ENCODE results near the gene PNPLA6.
"Not testable (repeated sequence)": the region's sequence is repeated elsewhere in the genome, so short reads cannot be mapped to it uniquely, and the experiment has no call there.

The PNPLA6 gene

DNA sequence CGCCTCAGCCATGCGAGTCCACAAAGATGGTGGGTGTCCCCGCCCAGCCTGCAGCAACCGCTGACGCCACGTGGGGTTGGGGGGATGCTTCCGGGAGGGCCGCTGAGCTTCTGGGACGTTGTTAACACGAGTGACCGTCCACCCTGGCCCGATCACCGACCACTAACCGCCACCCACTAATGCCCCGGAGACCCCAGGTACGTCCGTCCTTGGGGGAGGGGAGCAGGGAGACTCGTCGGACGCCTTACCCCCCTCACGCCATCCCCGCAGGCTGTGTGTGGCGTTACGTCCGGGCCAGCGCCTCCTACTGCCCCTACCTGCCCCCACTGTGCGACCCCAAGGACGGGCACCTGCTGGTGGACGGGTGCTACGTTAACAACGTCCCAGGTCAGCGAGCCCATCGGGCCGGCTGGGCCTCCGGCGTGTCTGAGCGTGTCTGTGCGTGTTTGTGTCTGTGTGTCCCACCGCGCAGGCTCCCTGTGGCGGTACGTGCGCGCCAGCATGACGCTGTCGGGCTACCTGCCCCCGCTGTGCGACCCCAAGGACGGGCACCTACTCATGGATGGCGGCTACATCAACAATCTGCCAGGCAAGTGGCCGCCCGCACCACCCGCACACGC is 21.3 kb downstream of the PNPLA6 start:
- DNase-seq (ENCODE audit: low spot score): no peak

DNA sequence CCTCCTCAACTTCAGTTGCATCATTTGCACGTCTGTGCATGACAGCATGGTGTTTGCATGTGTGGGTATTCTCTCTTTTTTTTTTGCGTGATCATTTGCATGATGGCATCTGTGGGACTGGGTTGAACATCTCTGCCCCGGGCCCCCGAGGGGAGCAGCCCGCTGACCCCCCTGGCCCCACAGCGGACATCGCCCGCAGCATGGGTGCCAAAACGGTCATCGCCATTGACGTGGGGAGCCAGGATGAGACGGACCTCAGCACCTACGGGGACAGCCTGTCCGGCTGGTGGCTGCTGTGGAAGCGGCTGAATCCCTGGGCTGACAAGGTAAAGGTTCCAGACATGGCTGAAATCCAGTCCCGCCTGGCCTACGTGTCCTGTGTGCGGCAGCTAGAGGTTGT is 23.1 kb downstream of the PNPLA6 start:
- DNase-seq (ENCODE audit: low spot score): no peak

DNA sequence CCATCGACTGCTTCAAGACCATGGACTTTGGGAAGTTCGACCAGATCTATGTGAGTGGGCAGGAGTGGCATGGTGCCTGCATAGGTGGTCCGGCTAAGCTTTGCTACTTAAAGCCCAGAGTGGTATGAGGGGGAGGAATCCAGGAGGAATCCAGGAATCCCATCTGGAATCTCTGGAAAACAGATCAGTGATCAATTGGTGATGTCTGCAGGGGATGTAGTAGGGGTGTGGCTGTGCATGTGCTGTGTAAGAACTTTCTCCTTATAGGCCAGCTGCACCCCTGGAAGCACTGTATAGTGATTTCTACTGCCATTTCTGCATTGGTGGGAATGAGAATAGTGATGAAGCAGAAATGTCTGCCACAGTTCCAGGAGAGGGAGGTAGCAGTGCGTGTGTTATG is 23.6 kb downstream of the PNPLA6 start:
- no peak for DNase-seq (ENCODE audit: low spot score)

DNA sequence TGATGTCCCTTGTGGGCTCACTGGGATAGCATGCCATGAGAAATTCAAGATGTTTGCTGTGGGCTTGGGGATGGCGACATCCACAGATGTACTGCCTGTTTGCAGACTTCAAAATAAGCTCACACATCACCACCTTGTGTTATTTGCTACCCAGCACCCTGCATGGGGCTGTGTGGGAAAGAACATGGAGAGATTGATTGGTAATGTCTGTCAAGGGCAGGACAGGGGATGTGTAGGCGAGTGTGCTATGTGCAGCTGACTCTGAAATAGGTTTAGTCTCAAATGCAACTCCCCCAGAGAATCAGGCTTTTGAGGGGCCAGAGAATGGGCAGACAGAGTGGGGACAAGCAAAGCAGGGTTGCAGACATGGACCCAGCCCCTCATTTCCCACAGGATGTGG is 24.7 kb downstream of the PNPLA6 start:
- no peak for DNase-seq (ENCODE audit: low spot score)

DNA sequence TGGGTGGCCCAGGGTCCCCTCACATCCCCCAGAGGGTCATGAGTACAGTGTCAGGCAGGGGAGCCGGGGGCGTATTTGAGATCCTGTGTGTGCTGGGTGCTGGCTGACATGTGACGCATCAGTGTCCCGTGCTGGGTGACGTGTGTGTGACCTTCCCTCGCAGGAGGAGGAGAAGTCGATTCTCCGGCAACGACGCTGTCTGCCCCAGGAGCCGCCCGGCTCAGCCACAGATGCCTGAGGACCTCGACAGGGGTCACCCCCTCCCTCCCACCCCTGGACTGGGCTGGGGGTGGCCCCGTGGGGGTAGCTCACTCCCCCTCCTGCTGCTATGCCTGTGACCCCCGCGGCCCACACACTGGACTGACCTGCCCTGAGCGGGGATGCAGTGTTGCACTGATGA is 25.8 kb downstream of the PNPLA6 start:
- no peak for DNase-seq (ENCODE audit: low spot score)

DNA sequence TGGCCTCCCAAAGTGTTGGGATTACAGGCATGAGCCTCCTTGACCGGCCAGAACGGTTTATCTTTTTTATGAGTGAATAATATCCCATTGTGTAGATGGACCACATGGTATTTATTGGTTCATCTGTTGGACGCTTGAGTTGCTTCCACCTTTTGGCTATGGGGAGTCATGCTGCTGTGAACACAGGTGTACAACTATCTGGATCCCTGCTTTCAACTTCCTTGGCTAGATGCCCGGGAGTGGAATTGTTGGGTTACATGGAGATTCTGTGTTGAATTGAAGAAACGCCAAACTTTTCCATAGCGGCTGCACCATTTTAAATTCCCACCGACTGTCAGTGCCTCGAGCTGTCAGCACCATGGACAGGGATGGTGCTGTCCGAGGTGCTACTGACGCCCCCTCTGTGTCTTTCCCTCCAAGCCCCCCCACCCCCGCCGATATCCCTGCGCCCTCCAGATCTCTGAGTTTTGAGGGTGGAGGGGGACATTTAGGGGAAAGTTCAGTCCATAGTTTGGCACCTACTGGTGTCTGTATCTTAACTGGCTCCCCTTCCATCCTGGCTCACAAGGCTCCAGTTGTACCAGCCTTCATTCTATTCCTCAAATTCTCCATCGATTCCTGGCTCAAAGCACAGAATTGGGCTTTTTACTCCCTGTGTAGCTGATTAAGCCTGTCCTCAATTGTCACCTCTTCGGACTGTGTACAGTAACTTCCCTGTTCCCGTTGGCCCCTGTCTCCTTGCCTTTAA is 27.3 kb downstream of the PNPLA6 start:
- DNase-seq (ENCODE audit: low spot score): no peak

DNA sequence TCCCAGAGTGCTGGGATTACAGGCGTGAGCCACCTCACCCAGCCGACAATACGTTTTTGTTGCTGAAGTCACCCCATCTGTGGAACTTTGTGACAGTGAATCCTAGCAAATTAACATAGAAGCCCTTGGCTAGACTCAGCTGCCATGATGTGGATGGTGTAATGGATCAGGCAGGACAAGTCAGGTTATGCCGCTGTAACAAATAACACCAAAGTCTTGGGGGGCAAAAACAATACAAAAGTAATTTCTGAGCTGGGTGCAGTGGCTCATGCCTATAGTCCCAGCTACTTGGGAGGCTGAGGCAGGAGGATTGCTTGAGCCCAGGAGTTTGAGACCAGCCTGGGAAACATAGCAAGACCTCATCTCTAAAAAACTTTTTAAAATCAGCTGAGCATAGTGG is 29.3 kb downstream of the PNPLA6 start:
- DNase-seq (ENCODE audit: low spot score): no peak

DNA sequence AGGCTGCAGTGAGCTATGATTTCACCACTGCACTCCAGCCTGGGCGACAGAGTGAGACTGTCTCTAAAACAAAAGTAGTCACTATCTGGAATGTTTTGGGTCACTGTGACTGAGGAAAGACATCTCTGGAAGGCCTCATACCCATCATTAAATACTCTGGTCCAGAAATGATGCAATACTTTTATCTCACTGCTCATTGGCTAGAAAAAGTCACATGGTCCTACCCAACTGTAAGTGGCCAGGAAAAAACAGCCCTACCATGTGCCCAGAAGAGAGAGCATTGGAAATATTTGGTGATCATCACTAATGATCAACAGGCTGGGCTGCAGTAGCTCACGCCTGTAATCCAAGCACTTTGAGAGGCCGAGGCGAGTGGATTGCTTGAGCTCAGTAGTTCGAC is 29.8 kb downstream of the PNPLA6 start:
- DNase-seq (ENCODE audit: low spot score): no peak

DNA sequence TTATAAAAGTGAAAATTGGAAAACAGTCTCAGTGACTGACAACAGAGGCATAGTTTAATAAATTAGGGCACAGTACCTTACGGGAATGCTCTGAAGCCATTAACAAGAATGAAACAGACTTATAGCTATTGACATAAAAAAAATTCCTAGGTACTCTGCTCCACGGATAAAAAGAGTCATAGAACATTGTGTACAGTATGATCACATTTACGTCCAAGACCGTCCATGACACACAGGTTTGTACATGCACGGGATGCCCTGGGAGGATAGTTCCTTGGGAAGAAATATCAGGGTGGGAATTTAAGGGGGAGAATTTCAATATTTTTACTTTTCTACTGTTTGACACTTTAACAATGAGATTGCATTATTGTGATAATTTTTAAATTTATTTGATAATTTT is 35.2 kb downstream of the PNPLA6 start:
- DNase-seq (ENCODE audit: low spot score): no peak

DNA sequence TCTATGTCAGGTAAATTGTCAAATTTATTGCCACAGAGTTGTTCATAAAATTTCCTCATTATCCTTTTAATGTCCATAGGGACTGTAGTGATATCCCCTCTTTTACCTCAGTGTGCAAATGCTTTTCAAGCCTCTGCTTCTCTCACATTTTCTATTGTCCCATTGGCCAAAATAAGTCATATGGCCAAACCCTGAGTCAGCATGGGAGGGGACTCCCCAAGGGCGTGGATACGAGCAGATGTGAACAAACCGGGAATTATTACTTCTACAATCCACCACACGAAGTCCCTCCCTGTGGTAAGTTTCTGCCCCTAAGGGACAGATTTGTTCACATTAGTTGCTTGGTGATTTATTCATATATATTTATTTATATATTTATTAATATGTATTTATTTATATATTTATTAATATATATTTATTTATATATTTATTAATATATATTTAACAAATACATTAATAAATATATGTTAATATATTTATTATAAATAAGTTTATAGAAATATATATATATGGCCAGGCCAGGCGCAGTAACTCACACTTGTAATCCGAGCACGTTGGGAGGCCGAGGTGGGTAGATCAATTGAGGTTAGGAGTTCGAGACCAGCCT is 40.0 kb downstream of the PNPLA6 start:
- peak; percentile 51 for DNase-seq (ENCODE audit: low spot score)

DNA sequence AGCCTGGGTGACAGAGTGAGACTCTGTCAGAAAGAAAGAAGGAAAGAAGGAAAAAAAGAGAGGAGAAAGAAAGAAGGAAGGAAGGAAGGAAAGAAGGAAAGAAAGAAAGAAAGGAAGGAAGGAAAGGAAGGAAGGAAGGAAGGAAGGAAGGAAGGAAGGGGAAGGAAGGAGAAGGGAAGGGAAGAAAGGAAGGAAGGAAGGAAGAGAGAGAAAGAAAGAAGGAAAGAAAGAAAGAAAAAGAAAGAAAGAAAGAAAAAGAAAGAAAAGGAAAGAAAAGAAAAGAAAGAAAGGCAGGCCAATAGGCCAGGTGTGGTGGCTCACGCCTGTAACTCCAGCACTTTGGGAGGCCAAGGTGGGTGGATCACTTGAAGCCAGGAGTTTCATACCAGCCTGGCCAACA is 41.9 kb downstream of the PNPLA6 start:
- DNase-seq (ENCODE audit: low spot score): not testable (repeated sequence)

DNA sequence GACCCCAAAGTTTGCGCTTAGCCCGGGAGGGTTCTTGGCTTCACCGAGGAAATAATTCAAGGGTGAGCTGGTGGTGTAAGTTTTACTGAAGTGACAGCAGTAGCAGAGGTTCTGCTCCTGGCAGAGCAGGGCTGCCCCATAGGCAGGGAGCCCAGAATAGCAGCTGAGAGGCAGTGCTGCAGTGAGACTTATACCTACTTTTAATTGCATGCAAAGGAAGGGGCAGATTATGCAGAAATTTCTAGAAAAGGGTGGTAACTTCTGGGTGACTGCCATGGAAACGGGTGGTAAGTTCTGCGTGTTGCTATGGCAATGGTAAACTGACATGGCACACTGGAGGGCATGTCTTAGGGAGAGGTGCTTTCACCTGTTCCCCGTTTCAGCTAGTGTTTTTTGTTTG is 42.6 kb downstream of the PNPLA6 start:
- no peak for DNase-seq (ENCODE audit: low spot score)

DNA sequence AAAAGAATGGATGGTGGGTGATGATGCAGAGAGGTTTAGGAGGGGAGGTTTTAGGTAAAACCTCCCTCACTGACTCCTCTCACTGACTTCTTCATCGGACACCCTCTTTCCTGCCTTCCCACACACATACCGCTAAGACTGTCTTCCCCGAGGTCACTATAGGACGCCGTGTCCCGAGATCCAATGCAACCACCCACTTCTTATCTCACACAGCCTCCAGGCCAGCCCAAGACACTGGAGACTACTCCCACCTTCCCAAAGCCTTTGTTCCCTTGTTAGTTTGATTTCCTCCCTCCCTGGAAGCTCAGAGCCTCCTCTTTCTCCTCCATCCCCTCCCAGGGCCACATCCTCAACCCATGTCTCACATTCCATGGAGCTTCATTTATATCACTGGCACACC is 43.7 kb downstream of the PNPLA6 start:
- DNase-seq (ENCODE audit: low spot score): no peak

DNA sequence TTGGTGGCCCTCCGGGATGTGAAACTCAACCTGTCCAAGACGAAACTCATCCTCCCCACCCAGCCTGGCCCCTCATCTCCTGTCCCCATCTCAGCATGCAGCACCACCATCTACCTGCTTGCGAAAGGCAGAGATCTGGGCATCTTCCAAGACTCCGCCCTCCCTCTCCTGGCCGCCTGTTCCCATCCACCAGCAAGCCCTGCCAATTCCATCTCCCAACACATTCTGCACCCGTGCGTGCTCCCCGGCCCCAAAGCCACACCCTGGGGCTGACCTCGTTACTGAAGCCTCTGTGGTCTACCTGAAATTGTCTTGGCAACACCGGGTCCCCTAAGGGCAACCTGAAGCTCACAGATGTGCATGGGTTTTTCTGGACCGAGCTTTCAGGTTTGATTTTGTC is 46.9 kb downstream of the PNPLA6 start:
- DNase-seq (ENCODE audit: low spot score): no peak

DNA sequence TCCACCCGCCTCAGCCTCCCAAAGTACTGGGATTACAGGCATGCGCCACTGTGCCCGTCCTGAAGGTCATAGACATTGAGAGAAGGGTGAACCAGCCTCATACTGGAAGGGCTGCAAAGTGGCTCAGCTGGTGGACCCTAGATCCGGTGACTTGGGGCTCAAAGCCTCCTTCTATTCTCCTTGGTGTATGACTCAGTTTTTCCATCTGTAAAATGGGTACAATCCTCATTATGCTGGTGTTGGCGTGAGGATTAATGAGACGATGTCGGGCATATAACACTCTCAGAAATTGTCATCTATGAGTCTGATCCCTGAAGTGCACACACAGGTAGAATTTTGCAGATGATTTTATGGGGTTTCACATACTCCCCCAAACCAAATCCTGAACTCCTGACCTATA is 54.3 kb downstream of the PNPLA6 start:
- DNase-seq (ENCODE audit: low spot score): no peak

DNA sequence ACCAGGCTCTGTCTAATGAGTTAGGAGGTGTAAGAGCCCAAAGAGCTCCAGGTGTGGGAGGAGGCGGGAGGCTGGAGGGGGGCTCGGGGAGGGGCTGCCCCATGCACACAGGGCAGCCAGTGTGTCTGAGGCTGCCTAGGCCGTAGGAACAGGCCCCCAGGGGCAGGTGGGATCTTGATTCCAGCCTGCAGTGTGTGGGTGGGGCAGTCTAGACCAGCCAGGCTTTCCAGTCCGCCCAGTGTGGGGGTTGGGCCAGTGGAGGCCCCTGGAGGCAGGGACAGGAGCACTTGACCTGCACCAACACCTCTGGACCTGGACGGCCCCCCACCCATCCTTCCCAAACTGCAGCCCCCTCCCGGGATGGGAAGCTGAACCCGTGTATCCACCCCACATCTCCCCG is 54.7 kb downstream of the PNPLA6 start:
- DNase-seq (ENCODE audit: low spot score): no peak

DNA sequence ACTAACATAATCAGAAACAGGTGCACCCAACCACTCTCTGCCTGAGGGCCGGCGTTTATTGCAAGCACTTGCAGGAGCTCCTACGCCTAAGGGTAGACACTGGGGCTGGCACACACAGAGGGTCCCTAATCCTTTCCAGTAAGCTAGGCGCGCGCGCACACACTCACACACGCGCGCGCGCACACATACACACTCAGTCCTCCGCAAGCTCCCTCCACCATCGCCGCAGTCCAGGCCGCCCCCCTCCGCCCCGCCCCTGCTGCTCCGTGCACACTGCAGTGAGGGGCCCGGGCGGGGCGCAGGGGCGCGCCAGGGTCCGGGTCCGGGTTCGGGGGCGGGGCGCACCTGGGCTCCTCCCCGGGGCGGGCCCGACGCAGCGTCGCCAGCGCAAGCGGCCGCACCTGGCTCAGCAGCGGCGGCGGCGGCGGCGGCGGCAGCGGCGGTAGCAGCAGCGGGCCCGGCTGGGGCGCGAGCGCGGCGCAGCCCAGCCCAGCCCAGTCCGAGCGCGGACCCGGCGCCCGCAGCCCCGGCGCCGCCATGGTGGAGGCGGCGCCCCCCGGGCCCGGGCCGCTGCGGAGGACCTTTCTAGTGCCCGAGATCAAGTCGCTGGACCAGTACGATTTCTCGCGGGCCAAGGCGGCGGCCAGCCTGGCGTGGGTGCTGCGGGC is 60.1 kb downstream of the PNPLA6 start, which contains the start of gene CAMSAP3:
CAMSAP3 (plus strand) TSS at position 398 of the 668 bp plus-strand sequence; CDS start at position 538, 140 bp downstream.
- DNase-seq (ENCODE audit: low spot score): peak; percentile 39

DNA sequence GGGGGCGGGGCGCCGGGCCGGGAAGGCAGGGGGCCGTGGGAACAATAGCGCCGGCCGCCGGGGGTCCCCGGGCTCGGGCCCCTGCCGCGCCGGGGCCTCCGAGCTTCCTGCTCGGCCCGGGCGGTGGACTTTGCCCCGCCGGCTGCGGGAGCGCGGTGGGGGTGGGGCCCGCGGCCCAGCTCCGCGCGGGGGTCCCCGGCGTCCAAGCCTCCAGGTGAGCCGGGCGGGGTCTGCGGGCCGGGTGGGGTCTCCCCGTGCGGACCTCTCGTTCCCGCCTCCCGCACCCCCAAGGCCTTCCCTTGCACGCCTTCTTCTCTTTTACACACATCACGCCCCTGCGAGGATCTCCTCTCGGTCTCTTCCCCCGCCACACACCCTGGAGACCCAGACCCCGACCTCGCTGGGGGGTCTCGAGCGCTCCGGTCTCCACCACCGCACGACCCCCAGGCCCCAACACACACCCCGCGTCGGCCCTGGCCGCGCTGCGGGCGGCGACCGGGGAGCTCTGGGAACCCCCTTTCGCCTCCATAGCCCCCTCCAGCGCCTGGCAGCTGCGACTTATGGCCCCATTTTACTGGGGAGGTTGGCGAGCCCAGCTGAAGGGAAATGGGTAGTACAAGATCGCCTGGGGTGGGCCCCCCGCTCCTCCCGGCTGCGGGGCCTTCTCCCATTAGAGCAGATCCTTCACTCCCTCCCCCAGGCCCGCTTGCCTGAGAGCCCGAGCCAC is 60.9 kb downstream of the PNPLA6 start:
- DNase-seq (ENCODE audit: low spot score): no peak

DNA sequence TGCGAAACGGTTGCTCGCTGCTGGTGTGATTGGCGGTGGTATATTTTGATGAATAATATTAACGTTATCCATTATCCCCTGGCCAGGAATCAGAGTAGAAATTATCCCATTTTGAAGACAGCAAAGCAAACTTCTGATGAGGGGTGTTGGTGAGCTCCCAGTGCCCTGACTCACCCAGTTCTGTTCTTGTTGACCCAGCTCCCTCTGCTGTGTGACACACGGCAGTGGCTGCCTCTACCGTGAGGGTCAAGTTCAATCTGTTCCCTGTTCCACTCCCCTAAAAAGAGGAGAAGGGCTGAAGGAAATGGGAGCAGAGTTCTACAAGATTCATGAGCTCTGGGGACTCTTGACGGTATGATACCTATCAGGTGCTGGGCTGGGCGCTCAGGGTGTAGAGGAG is 62.2 kb downstream of the PNPLA6 start:
- no peak for DNase-seq (ENCODE audit: low spot score)

DNA sequence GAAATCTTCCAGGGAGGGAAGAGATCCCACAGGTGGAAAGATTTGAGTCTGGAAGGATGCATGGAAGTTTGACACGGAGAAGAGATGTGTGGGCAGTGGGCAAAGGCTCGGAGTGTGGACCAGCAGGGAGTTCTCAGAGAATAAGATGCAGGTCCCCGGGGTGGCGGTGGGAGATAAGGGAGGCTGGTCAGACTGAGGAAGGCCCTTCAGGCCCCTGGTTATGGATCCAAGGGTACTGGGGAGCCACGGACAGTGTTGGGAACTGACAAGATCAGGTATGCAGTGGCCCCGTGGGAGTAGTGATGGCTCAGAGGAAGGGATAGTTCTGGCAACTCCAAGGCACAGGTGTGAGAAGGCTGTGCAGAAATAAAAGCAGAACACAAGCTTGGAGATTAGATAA is 62.7 kb downstream of the PNPLA6 start:
- DNase-seq (ENCODE audit: low spot score): no peak

DNA sequence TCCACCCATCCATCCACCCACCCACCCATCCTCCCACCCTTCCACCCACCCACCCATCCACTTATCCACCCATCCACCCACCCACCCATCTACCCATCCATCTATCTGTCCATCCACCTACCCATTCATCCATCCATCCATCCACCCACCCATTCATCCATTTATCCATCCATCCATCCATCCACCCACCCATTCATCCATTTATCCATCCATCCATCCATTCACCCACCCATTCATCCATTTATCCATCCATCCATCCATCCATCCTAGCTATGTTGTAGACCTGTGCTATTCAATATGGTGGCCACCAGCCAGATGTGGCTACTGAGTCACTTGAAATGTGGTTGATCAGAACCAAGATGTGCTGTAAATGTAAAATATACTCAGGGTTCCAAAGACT is 65.2 kb downstream of the PNPLA6 start:
- DNase-seq (ENCODE audit: low spot score): no peak

DNA sequence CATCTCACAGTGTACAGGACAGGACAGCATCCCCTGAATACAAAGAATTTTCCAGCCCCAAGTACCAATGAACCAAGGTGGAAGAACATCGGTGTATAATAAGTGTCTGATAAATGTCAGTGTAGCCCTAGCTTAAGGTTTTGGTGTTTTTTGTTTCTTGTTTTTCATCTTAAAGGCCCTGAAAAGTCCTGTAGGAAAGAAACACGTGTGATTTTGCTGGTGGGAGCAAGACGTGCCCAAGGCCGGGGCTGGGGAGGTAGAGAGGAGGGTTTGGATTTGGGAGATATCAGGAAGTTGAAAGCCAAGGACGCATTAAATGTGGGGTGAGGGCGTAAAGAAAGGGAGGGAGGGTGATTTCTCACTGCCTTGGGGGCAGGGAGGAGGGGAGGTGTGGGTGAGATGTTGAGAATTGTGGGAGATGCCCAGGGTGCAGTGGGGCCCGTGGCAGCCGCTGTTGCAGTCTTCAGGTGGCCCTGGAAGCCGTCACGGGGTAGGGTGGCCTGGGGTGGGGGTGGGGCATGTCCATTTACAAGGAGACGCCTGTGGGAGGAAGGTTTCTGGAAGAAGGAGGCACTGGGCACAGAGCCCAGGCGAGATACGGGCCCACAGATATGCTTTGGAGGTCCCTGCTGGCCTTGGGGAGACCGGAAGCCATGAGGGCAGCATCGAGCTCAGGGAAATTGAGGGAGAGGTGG is 66.9 kb downstream of the PNPLA6 start:
- no peak for DNase-seq (ENCODE audit: low spot score)

Data from AG20443 (cell line).